Suppressor macrophage treated with lipopolysaccharide for 4 hours (primary cell): Measurements from ENCODE around the gene SLC16A9.

Experiments
- DNase-seq: peaks from one replicate; pipeline ENCODE4 v3.0.0-alpha.2; 2020

SLC16A9 gene

DNA sequence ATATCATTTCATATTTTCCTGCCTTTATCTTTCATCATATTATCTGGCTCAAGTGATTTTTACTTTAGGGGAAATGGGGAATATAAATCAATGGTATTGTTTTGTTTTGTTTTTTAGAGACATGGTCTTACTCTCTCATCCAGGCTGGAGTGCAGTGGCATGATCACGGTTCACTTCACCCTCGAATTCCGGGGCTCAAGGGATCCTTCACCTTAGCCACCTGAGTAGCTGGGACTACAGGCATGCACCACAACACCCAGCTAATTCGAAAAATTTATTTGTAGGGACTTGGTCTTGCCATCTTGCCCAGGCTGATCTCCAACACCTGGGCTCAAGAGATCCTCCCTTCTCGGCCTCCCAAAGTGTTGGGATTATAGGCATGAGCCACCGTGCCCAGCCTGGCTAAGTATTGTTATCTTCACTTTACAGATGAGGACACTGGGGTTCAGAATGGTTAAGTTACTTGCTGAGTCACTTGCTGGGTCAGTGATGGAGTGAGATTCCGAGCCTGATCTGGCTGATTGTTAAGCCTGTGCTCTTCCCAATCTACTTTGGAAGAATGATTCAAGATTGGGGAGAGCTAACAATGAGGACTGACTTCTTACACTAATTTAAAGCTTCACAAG, 3.7 kb upstream of the SLC16A9 start:
- DNase-seq, result no peak

DNA sequence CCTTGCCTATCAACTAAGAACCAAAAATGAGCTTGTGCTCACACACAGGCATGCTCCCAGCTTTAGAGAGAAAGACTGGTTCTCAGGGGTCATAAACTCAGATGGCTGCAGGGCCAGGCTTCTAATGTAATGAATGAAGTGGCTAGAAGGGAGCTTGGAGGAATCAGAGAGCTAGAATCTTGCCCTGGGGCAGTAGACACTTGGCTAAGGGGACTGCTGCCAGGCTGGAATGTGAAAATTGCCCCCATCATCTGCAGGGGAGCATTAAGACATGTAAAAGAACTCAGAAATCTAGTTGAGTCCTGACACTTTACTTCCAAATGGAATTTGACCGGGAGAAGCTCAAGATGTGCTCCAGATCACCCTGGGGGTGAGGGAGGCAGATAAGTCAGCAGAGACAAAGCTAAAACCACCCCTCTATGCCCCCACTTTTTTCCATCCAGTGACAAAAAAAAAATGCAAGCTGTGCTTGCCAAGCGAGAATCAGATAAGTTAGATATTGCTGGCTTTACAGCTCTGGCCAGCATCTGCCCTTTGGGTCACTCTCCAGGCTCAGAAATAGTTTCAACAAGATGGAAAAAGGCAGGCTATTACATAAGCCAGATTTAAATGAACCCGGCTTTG, 2.3 kb upstream of the SLC16A9 start:
- no peak for DNase-seq

DNA sequence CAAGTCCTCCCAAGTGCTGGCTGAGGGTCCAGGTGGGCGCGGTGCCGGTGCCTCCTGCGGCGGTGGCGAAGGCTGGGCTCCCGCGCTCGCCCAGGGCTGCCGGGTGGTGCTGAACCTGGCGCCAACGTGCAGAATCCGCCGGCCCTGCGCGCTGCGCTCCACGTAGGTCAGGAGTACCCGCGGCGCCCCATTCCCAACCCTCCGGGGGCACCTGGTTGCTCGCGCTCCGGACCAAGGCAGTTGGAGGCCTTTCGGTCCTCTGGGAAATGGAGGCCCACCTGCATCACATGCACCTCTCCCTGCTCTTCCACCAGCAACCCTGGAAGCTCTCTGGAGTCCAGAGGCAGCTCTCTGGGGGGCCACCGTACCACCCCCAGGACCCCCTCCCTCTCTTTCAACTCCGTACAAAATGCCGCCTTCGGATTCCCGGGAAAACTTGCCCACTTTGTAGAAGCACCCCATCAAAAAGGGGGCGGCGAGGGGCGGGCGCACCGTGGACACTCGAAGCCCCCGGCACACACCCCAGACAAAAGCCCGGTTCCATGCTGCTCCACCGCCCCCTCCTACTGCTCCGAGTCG, 745 bp downstream of the SLC16A9 start:
- DNase-seq, result no peak

DNA sequence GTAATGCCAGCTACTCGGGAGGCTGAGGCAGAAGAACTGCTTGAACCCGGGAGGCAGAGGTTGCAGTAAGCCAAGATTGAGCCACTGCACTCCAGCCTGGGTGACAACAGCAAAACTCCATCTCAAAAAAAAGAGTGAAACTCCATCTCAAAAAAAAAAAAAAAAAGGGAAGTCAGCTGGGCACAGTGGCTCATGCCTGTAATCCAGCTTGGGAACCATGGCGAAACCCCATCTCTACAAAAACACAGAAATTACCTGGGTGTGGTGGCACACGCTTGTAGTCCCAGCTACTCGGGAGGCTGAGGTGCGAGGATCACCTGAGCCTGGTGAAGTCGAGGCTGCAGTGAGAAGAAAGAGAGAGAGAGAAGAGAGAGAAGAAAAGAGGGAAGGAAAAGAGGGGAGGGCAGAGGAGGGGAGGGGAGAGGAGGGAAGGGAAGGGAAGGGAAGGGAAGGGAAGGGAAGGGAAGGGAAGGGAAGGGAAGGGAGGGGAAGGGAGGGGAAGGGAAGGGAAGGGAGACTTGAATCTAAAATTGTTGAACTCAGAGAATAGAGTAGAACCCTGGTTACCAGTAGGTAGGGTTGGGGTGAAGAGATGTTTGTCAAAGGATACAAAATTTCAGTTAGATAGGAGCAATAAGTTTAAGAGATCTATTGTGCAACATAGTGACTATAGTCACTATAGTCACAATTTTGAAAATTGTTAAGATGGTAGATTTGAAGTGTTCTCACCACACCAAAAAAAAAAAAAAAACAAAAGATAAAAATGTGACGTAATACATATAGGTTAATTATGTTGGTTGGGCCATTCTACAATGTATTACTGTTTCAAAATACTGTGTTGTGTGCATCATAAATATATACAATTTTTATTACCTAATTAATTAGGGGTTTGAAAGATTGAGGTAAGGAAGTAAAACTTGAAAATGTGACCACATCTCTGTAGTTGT, 2.5 kb downstream of the SLC16A9 start:
- DNase-seq, result peak; percentile 16

DNA sequence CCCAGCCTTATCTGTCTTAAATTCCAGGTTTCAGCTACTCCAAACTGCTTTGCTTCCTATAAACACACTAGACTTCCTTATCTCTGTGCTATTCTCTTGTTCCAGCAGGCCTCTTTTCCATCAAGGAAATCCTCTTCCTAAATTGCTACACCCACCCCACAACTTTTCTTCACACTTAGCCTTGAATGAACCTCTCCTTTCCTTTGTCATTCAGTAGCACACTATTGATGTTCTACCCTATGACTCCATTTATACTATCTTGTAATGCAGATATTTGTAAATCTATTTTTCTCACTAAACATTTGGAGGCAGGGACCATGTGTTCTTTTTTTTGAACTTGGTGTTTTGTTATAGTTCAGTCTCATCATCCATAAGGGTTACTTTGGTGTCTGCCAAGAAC, 3.7 kb downstream of the SLC16A9 start:
- DNase-seq, result no peak

DNA sequence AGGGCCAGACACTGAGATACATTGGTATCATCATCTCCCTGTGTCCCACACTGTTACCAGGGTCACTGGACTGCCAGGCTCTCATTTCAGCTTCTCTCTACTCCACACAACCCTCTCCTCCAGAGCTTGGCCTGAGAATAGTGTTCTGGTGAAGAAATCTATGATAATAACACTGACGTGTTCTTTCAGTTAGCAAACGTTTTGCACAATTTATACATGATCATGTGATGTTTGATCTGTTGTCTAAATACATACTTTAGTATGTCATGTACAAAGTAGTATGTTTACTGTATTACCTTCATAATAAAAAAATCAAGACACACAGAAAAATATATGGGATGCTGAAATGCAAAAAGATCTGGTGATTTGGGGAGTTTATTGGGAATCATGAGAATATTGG, 5.0 kb downstream of the SLC16A9 start:
- DNase-seq, result no peak

DNA sequence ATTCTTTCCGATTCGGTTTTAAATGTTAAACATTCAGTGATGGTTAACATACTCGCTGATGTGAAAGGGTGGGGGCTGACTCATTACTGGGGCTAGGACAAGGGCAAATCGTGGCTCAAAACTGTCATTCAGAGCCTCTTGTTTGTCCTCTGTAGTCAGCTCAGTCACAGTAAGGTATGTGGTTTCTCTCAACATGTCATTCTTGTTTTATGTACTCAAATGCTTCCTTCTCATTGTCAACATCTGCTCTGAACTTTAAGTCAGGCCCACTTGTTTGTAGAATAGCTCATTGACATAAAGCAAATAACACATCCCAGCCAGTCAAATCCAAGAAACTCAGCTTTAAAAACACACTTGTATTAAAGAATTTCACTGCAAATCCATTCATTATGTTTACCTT, 7.3 kb downstream of the SLC16A9 start:
- no peak for DNase-seq

DNA sequence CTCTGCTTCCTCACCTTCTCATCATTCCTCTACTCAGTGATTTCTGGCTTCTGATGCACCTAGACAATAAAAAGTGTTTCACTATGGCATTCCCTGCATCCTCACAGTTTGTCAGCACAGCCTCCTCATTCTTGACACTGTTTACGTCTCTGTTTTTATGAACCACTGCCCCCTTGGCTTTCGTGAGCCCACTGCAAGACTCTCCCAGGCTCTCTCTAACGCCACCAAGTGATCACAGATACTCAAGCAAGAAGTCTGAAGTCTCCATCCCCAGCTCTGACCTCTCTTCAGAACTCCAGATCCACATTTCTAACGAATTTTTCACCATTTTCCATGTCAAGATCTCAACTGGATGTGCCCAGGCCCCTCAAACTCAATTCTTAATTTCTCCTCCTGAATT, 8.9 kb downstream of the SLC16A9 start:
- no peak for DNase-seq

DNA sequence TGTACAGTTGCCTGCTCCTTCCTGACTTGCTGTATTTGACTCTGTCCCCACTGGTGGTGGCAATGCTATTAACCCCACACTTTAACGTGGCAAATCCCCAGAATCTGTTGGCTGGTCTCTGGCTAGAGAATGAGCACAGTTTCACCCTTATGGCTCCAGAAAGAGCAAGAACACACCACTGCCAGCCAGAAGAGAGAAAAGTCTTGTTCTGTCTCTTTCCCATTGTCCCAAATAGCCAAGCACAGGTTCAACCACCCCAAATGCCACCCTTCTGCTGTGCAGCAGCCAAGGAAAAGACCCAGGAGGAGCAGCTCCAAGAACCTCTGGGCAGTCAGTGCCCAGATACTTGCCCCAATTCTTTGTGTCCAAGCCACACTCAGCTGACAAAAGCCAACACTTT, 11.3 kb downstream of the SLC16A9 start:
- no peak for DNase-seq

DNA sequence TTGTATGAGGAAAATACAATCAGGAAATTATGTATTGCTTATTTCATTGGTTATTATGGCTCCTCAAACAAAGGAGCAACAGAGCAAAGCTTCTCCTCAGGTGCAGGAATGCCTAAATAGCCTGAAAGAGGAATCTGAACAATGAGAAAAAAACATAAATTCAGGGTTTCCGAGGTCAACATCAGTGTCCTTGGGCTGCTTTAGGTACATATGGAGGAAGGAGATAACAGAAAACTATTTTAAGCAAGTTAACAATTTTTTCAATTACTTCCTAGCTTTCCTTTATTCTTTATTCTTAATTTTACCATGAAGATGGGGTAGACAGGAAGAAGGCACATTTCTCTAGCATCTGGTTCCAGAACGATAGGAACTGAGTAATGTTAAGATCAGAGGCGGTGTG, 14.0 kb downstream of the SLC16A9 start:
- no peak for DNase-seq

DNA sequence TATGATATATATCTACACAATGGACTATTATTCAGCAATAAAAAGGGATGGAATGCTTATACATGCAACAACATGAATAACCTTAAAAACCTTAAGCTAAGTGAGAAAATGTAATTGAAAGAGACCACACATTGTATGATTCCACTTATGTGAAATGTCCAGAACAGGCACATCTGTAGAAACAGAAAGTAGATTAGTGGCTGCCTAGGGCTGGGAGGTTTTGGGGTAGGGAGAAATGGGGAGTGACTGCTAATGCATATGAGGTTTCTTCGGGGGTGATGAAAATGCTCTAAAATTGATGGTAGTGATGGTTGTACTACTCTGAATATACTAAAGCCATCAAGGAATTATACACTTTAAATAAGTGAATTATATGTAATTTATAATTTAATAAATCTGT, 14.7 kb downstream of the SLC16A9 start:
- DNase-seq, result no peak

DNA sequence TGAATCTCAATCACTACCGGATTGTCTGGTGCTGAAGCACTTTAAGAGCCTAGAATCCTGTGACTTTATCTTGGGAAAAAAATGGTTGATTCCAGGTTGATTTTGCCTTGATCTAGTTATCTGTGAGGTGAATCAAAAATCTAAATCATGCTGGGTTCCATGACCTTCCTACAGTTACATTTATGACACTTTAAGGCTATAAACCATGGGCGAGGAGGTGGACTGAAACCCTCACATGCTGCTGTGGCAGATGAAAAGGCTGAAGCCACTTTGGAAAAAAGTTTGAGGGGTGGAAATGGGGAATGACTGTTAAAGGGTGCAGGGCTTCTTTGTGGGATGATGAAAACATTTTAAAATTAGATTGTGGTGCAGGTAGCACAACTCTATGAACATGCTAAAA, 17.5 kb downstream of the SLC16A9 start:
- DNase-seq, result no peak

DNA sequence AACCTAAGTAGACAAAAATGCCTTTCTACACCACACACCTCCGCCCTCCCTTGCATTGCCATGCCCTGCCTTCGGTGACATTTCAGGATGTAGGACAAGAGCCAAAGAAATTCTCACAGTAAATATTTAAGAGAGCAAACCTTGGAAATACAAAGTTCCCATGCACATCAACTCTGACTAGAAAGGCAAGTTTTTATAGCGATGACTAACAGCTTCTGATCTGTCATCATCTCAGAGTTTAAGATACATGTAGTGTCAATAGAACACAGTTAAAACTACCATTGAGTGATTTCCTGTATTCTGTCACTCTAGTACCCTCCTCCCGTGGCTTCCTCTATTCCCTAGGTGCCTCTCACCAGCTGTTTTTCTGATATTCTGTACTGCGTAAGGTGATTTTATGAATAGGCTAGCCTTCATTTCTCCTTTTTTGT, 20.7 kb downstream of the SLC16A9 start:
- DNase-seq, result no peak

DNA sequence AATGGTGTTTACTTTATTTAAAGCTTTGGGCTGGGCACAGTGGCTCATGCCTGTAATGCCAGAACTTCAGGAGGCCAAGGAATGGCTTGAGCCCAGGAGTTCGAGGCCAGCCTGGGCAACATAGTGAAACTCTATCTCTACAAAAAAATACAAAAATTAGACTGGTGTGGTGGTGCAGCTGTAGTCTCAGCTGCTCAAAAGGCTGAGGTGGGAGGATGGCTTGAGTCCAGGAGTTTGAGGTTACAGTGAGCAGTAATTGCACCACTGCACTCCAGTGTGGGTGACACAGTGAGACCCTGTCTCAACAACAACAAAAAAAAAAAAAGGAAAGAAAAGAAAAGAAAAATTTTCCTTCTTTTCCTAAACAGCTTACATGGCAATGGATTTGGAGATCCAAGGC, 22.0 kb downstream of the SLC16A9 start:
- DNase-seq, result no peak

DNA sequence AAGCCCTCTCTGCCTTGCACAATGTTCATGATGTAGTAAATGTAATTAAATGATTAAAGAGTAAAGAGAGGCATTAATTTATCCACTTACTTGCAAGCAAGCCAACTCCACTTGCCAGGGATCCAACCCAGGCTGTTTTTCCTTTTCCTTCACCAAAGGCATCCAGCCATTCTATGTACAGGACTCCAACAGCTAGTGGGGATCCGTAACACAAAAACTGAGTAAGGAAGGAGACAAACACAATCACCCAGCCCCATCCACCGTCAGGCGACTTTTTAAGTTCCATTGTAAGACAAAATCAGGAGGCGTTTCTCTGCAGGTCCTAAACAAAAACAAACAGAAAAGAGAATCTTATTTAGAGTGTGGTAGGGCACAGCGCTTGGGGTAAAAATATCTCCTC, 25.6 kb downstream of the SLC16A9 start:
- no peak for DNase-seq

DNA sequence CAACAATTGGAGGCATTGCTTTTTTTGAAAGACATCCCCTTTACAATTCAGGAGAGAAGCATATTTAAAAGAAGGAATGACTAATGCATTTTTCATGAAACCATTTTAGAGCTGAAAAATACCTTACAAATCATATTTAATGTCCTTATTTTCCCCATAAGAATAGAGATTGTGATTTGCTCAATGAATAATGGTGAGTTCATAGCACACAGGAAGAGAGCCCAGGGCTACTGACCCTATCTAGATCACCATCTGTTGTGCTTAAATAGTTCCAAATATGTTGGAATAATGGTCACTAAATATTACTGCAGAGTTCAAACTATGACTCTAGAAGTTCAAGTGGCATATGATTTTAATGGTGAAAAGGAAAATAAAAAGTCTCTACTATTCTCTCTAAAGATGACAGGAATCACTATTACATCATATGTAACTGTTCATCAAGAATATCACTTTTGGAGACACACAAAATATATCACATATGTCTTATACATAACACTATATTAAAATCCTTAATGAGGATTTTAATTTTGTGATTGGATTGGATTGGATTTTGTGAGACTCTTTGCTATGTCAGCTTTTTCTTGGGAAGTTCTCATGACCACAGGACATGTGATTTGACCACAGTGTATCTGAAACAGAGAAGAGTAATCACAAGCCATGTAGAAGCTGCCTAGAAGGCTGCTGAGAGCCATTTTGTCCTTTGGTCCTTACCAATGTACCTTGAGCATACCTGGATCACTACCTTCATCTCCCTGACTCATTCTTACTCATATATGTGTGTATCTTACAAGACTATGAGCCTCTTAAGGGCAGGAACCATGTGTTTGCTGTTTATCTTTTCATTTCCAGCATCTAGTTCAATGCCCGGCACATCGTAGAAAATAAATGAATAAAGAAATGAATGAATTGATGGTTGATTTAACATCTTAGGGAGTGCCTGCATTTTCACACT, 26.4 kb downstream of the SLC16A9 start:
- DNase-seq, result no peak

DNA sequence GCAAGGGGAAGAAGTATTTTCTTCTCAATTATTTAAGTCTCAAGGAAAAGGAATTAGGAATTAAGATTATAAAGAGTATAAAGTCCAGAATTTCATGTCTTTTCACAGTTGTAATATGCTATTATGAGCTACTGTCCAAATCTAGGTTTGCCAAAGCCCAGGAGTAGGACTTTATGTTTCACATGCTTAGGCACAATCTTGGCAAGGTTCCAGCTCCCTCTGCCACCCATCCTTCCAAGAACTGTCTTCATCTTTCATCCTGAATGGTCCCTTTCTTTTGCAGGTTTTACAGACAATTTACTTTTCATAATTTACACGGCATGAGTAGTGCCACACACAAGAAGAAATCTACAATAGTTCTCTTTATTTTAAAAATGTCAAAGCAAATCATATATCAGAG, 29.5 kb downstream of the SLC16A9 start:
- DNase-seq, result no peak

DNA sequence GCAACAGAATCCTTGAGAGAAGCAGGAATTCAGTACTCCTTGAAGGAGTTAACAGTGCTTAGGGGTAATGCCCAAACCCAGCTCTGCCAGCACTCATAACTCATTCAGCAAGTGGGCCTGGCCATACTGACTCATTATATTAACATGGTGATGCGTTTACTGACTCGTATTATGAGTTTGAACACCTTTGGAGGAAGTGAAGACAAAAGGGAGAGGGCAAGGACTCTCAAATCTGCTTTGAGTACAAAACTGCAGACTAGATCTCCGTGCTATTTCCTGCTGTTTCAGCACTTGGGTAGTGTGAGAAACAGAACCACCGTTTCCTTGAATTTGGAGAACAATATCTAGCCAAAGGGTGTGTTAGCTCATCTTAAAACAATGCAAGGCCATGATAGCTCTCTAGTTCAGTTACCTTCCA, 30.8 kb downstream of the SLC16A9 start:
- DNase-seq, result no peak

DNA sequence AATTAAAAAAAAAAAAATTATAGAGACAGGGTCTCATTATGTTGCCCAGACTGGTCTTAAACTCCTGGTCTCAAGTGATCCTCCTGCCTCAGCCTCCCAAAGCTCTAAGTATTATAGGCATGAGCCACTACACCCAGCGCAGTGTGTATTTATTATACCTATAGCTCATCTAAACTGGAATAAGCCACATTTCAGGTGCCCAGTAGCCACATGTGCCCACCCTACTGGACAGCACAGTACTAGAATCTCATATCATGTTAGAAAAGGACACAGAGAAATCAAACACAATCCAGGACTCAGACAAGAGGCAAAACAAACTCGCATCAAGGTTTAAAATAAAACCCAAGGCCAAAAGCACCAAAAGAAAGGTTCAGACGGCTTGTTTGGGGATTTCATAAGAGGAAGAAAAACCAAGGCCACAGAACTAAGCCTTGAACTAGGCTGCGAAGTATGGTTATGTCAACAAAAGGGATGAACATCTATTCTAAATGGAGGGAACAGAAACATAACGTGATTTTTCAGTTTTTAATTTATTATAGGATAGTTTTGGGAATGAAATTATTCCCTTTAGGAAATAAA, 32.3 kb downstream of the SLC16A9 start:
- DNase-seq, result no peak

DNA sequence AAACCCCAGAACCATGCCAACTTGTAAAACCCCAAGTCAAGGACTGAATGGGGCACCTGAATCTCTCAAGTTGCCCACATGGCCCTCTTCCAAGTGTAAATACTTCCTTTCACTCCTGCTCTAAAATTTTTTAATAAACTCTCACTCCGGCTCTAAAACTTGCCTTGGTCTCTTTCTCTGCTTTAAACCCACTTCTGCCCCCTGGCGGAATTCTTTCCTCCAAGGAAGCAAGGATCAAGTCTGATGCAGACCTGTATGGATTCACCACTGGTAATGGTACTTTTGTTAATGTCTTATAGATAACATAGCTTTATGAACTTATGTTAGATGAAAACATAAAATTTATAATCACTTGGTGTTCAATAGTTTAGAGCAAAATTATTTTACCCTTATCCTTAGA, 33.8 kb downstream of the SLC16A9 start:
- DNase-seq, result no peak

DNA sequence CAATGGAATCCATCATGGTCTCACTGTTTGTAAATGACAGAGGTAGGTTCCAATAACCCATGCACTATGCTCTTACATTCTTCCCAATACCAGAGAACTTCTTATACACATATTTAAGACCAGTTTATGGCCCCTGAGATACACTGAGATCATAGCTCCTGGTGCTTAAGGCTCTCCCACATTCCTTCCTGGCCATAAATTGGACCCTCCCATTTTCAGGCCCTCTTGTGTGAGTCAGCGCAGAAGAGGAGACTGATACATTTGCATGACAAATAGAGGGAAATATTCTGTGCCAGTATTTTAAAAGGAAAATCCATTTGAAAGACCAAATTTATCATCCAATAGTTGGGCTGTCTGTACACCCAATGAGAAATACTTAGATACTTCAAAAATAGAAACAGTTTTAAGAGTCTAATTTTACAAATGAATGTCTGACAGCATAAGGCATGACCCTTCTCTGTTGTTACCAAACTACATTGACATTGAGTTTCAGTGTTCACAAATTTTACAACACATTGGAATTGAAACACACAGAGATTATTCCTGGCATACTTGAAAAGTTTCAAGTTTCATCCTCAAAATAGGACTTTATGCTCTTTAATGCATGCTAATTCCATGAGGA, 35.3 kb downstream of the SLC16A9 start:
- no peak for DNase-seq
